GM18507 (cell line): ENCODE data around the gene CYGB.
A peak's percentile ranks its signal among the peaks of the same experiment; 100 is the strongest.

Source experiments
- DNase-seq: peaks from one replicate; pipeline ENCODE4 v3.0.0; 2011; ENCODE audit warnings: low read depth; ENCODE audit not compliant: insufficient read length; ENCODE audit errors: extremely low spot score
- FAIRE-seq: peaks from 2 replicates; lab custom pipeline; 2011; peaks lifted over from hg19 to GRCh38; lab: Jason Lieb, UNC

CYGB gene

GRCh38 chr17:76556765-76557367, 19.4 kb upstream of the CYGB start:
- DNase-seq = no peak
- FAIRE-seq = no peak

- FAIRE-seq = no peak
- DNase-seq = no peak
Measured at GRCh38 chr17:76554131-76554530, 16.6 kb upstream of the CYGB start.

- FAIRE-seq = no peak
- no peak for DNase-seq
Measured at GRCh38 chr17:76553178-76553908, 15.8 kb upstream of the CYGB start.

- FAIRE-seq = no peak
- DNase-seq = no peak
Measured at GRCh38 chr17:76551685-76552084, 14.2 kb upstream of the CYGB start.

GRCh38 chr17:76550712-76551615, 13.5 kb upstream of the CYGB start:
- no peak for DNase-seq
- no peak for FAIRE-seq

GRCh38 chr17:76549539-76549938, 12.0 kb upstream of the CYGB start:
- no peak for FAIRE-seq
- no peak for DNase-seq

- no peak for FAIRE-seq
- DNase-seq = no peak
Measured at GRCh38 chr17:76549215-76549518, 11.7 kb upstream of the CYGB start.

- FAIRE-seq (no peak), DNase-seq (no peak)
Measured at GRCh38 chr17:76548378-76549214, 11.1 kb upstream of the CYGB start.

GRCh38 chr17:76547642-76548202, 10.2 kb upstream of the CYGB start:
- FAIRE-seq = no peak
- no peak for DNase-seq

- FAIRE-seq = peak; percentile 51
- DNase-seq = no peak
Measured at GRCh38 chr17:76547183-76547641, 9.7 kb upstream of the CYGB start.

GRCh38 chr17:76546556-76547182, 9.2 kb upstream of the CYGB start:
- FAIRE-seq (no peak), DNase-seq (no peak)

- DNase-seq (no peak), FAIRE-seq (no peak)
Measured at GRCh38 chr17:76545918-76546555, 8.5 kb upstream of the CYGB start.

GRCh38 chr17:76544546-76545365, 7.2 kb upstream of the CYGB start:
- no peak for DNase-seq

GRCh38 chr17:76543826-76544545, 6.5 kb upstream of the CYGB start:
- no peak for FAIRE-seq
- DNase-seq = no peak

More at GRCh38 chr17:76544546-76545365, 7.2 kb upstream of the CYGB start:
- FAIRE-seq = no peak

- no peak for FAIRE-seq
- DNase-seq = no peak
Measured at GRCh38 chr17:76543482-76543825, 5.9 kb upstream of the CYGB start.

GRCh38 chr17:76542984-76543383, 5.5 kb upstream of the CYGB start:
- FAIRE-seq (no peak), DNase-seq (no peak)

GRCh38 chr17:76542566-76542971, 5.1 kb upstream of the CYGB start:
- FAIRE-seq (no peak), DNase-seq (no peak)
